HL-60 (cell line): Measurements from ENCODE around the gene ANKEF1.

ENCODE experiments used
- DNase-seq, 2 experiments: peaks; one replicate each; pipeline ENCODE4 v3.0.0-alpha.2; 2010 to 2020; ENCODE audit warnings: low read depth in 1 of 2, low spot score in 1 of 2
- H3K27ac ChIP-seq: fragments of 250-450 bp; sonication (Bioruptor Pico); replicated peaks from 2 replicates; pipeline ENCODE4 v1.5.1; 2020; ENCODE audit warnings: mild to moderate bottlenecking, moderate library complexity
- H3K27me3 ChIP-seq: fragments of 250-450 bp; sonication (Bioruptor Pico); 2 replicates; pipeline ENCODE4 v1.5.1; 2021; ENCODE audit warnings: mild to moderate bottlenecking, moderate library complexity; ENCODE audit not compliant: insufficient read depth, poor library complexity, severe bottlenecking
- H3K4me3 ChIP-seq: replicated peaks from 2 replicates; pipeline ENCODE4 v1.5.1; 2011; ENCODE audit warnings: mild to moderate bottlenecking, control low read depth, low read length; ENCODE audit not compliant: insufficient read depth
- CTCF ChIP-seq: IDR thresholded peaks from one replicate; pipeline ENCODE4 v1.5.1; 2011; ENCODE audit warnings: low read length, control low read depth, inconsistent platforms; ENCODE audit not compliant: insufficient read depth
- GABPA ChIP-seq: IDR thresholded peaks from 2 replicates; pipeline ENCODE4 v1.6.1; 2012; ENCODE audit warnings: low read depth
- POLR2AphosphoS5 ChIP-seq: IDR thresholded peaks from 2 replicates; pipeline ENCODE4 v1.6.1; 2012; ENCODE audit warnings: low read depth
- REST ChIP-seq: IDR thresholded peaks from 2 replicates; pipeline ENCODE4 v1.6.1; 2012; ENCODE audit warnings: low read depth; ENCODE audit not compliant: insufficient replicate concordance
- SPI1 ChIP-seq: IDR thresholded peaks from 2 replicates; pipeline ENCODE4 v1.6.1; 2012; ENCODE audit warnings: low read depth, mild to moderate bottlenecking, borderline replicate concordance

ANKEF1 gene

GRCh38 chr20:10012464-10012863, 22.3 kb upstream of the ANKEF1 start:
- no peaks in the 10 kb centered on the region for H3K27me3 ChIP-seq
- H3K27ac ChIP-seq = no peak overlapping the region
- DNase-seq = no peak
- H3K4me3 ChIP-seq = no peak overlapping the region
- TF ChIP-seq REST (no peak), CTCF (no peak), SPI1 (no peak), GABPA (no peak), POLR2AphosphoS5 (no peak)

- Histone ChIP-seq H3K27ac (no peak overlapping the region), H3K27me3 (no peaks in the 10 kb centered on the region)
Measured at GRCh38 chr20:10014431-10014830, 20.4 kb upstream of the ANKEF1 start.

GRCh38 chr20:10020937-10021336, 13.8 kb upstream of the ANKEF1 start:
- no peak for TF ChIP-seq POLR2AphosphoS5
- no peak for TF ChIP-seq GABPA
- no peak for TF ChIP-seq CTCF
- no peak for TF ChIP-seq REST
- TF ChIP-seq SPI1 = no peak
- DNase-seq = no peak
- Histone ChIP-seq H3K27me3 (no peaks in the 10 kb centered on the region), H3K4me3 (no peak overlapping the region), H3K27ac (no peak overlapping the region)

More at GRCh38 chr20:10014431-10014830, 20.4 kb upstream of the ANKEF1 start:
- no peak overlapping the region for H3K4me3 ChIP-seq
- no peak for TF ChIP-seq REST
- TF ChIP-seq GABPA = no peak
- no peak for TF ChIP-seq CTCF
- TF ChIP-seq SPI1 = no peak
- TF ChIP-seq POLR2AphosphoS5 = no peak
- DNase-seq = no peak
